ENCODE measurements around the gene FGFR4. TPM values are rescaled to one million over a fixed set of nuclear protein-coding genes. Genes with fewer than 3 reads are reported as not detected.
A peak's percentile ranks its signal among the peaks of the same experiment; 100 is the strongest.

The FGFR4 gene
- polyA plus RNA-seq, 4 donors, result 7.6 to 118 (median 39.7) TPM

DNA sequence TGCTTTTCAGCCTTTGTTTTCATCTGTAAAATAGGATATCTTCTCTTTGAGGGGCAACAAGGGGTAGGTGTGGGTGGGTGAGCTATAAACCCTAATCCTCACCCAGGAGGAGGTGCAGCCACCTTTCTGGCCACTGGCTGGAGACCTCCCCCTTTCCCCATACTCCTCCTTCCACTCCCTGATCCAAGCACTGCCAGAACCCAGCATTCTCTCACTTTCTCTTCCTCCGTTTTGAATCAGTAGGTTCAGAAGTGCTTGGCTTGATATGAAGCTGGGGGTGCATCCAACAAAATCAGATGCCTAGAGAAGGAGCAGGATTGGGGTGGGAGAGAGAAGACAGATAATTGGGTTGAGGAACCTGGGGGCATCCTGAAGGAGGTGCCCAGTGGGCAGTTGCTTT lies 40.1 kb downstream of the FGFR4 start:
- Histone ChIP-seq H3K4me1 (ENCODE audit: control insufficient read depth in 3 of 3, insufficient read depth in 2 of 3, low read depth in 1 of 3, low read length in 2 of 3) (peaks cover 0 to 1% (median 0%) of the 10 kb centered on the region in 3 donors), H3K27me3 (ENCODE audit: control insufficient read depth in 3 of 3, insufficient read depth in 3 of 3, low read length in 3 of 3) (no peaks in the 10 kb centered on the region), H3K9me3 (ENCODE audit: control insufficient read depth in 2 of 2, insufficient read depth in 1 of 2, low read depth in 1 of 2, low read length in 1 of 2) (no peaks in the 10 kb centered on the region), H3K27ac (ENCODE audit: low read depth in 1 of 3, low read length in 2 of 3) (no peak overlapping the region), H3K4me3 (ENCODE audit: low read depth in 1 of 3, low read length in 3 of 3) (no peak overlapping the region), H3K36me3 (ENCODE audit: control insufficient read depth in 3 of 3, insufficient read depth in 2 of 3, low read depth in 1 of 3, low read length in 3 of 3) (no peaks in the 10 kb centered on the region)
- DNase-seq, result no peak
- FAIRE-seq, result no peak
- WGBS, 3 donors, result 73 to 87% (median 74%) methylated on average over 1 of the region's 1 CpG

DNA sequence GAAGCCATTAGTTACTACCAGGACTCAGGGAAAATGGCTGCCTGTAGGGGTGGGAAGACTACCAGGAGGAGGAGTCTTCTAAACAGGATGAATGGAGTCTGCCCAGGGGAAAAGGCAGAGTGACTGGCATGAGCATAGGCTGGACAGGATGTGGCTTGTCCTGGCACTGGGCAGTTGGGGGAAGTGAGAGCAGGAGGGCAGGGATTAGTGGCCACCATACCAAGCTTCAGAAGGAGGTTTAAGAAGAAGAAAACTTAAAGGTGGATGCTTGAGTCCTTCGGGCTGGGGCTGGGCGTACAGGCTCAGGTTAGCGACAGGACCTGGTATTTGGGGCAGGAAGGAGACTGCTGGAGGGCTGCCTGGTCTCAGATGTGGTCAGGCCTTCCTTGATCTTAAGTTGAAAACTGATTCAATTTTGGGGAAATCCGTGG lies 41.9 kb downstream of the FGFR4 start:
- Histone ChIP-seq H3K4me1 (ENCODE audit: control insufficient read depth in 3 of 3, insufficient read depth in 2 of 3, low read depth in 1 of 3, low read length in 2 of 3) (peaks cover 0 to 7% (median 0%) of the 10 kb centered on the region in 3 donors), H3K4me3 (ENCODE audit: low read depth in 1 of 3, low read length in 3 of 3) (no peak overlapping the region), H3K9me3 (ENCODE audit: control insufficient read depth in 2 of 2, insufficient read depth in 1 of 2, low read depth in 1 of 2, low read length in 1 of 2) (no peaks in the 10 kb centered on the region), H3K36me3 (ENCODE audit: control insufficient read depth in 3 of 3, insufficient read depth in 2 of 3, low read depth in 1 of 3, low read length in 3 of 3) (no peaks in the 10 kb centered on the region), H3K27me3 (ENCODE audit: control insufficient read depth in 3 of 3, insufficient read depth in 3 of 3, low read length in 3 of 3) (no peaks in the 10 kb centered on the region), H3K27ac (ENCODE audit: low read depth in 1 of 3, low read length in 2 of 3) (no peak overlapping the region)
- DNase-seq (no peak), FAIRE-seq (no peak)
- WGBS, 3 donors, result 71 to 88% (median 82%) methylated on average over 4 of the region's 4 CpGs

DNA sequence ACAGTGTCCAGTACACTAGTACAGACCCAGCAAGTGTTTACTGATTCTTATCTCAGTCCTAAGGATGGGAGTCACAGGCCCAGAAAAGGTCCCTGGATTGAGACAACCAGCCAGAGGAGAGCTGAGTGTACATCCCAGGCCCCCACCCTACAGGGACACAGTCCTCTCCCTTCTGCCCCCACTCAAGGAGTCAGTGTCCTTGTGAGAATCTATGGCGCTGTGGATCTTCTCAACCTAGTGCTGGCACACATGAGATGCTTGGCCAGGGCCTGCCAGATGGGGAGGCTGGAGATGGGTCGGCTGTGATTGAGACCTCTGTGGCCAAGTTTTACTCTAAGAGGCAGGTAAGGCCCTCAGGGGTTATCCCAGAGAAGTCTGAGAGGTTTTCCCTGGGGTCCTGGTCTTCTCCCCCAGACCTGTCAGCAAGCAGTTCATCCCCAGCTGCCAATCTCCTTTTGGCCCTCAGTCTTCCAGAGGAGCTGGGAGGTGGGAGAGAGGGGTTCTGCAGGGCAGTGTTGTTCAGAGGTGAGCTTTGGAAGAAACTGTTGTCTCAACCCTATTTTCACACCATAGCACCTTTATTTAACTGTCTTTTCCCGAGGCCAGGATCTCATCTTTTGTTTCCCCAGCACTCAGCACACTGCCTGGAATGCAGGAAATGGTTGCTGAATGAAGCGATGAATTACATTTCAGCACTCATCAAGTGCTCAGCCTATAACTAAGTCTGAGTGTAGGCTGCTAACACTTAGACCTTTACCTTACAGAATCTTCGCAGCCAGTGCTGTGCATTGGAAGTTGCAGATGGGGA lies 43.7 kb downstream of the FGFR4 start:
- FAIRE-seq (no peak), DNase-seq (no peak)
- Histone ChIP-seq H3K4me1 (ENCODE audit: control insufficient read depth in 3 of 3, insufficient read depth in 2 of 3, low read depth in 1 of 3, low read length in 2 of 3) (peaks cover 5 to 17% (median 7%) of the 10 kb centered on the region in 3 donors), H3K4me3 (ENCODE audit: low read depth in 1 of 3, low read length in 3 of 3) (no peak overlapping the region), H3K9me3 (ENCODE audit: control insufficient read depth in 2 of 2, insufficient read depth in 1 of 2, low read depth in 1 of 2, low read length in 1 of 2) (no peaks in the 10 kb centered on the region), H3K27ac (ENCODE audit: low read depth in 1 of 3, low read length in 2 of 3) (no peak overlapping the region), H3K27me3 (ENCODE audit: control insufficient read depth in 3 of 3, insufficient read depth in 3 of 3, low read length in 3 of 3) (no peaks in the 10 kb centered on the region), H3K36me3 (ENCODE audit: control insufficient read depth in 3 of 3, insufficient read depth in 2 of 3, low read depth in 1 of 3, low read length in 3 of 3) (peaks cover 0 to 2% (median 0%) of the 10 kb centered on the region in 3 donors)
- 71 to 82% (median 79%) methylated on average over 5 of the region's 5 CpGs for WGBS, 3 donors

DNA sequence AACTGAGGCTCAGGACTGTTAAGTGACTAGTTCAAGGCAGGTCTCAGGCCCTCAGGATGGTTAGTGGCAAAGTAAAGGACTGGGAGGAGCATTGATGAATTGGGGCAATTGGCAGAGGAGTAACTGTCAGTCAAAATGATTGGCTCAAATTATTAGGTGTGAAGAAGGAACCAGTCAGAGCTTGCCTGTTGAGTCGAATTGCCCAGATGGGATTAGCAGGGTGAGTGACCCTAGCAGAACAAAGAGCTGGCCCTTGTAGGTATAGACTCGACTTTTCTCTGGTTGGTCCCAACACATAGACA lies 44.3 kb downstream of the FGFR4 start:
- Histone ChIP-seq H3K27ac (ENCODE audit: low read depth in 1 of 3, low read length in 2 of 3) (no peak overlapping the region), H3K27me3 (ENCODE audit: control insufficient read depth in 3 of 3, insufficient read depth in 3 of 3, low read length in 3 of 3) (no peaks in the 10 kb centered on the region), H3K4me3 (ENCODE audit: low read depth in 1 of 3, low read length in 3 of 3) (no peak overlapping the region), H3K9me3 (ENCODE audit: control insufficient read depth in 2 of 2, insufficient read depth in 1 of 2, low read depth in 1 of 2, low read length in 1 of 2) (no peaks in the 10 kb centered on the region), H3K36me3 (ENCODE audit: control insufficient read depth in 3 of 3, insufficient read depth in 2 of 3, low read depth in 1 of 3, low read length in 3 of 3) (peaks cover 0 to 3% (median 2%) of the 10 kb centered on the region in 3 donors), H3K4me1 (ENCODE audit: control insufficient read depth in 3 of 3, insufficient read depth in 2 of 3, low read depth in 1 of 3, low read length in 2 of 3) (peaks cover 5 to 20% (median 11%) of the 10 kb centered on the region in 3 donors)
- WGBS, 3 donors, result 50 to 73% (median 50%) methylated on average over 2 of the region's 2 CpGs
- DNase-seq (no peak), FAIRE-seq (no peak)

DNA sequence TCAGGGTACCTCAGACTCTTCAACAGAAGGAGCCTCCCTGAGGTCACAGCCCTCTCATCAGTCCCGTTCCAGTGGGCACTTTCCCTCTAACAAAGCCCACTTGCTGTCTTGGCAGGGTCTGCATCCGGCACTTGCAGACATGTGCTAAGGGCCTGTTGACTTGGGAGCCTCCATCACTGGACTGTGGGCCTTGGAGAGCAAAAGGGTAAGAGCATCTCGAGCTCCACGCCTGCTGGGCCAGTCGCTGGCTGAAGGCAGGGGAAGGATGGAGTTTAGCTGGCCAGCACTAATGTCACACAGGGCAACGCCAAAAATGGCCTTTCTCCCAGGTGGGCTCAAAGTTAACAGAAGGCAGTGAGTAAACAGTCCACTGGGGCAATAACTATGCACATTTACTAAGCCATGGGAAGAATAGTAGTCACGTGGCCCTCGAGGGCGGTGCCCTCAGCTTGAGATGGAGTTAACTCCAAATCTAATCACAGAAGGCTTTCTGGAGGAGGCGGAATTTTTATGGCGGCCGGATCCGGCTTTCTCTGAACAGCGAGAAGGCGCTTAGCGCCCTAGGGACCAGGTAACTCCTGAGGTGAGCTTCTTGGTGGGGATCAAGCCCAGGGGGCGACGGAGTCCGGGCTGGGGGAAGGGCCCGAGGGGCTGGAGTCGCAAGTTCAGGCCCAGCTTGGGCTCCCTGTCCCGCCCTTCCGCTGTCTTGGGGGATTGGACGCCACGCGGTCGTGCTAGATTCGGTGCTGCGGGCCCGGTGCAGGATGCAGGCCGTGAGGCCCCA lies 44.8 kb downstream of the FGFR4 start:
- DNase-seq, result peak; percentile 33 to 41

DNA sequence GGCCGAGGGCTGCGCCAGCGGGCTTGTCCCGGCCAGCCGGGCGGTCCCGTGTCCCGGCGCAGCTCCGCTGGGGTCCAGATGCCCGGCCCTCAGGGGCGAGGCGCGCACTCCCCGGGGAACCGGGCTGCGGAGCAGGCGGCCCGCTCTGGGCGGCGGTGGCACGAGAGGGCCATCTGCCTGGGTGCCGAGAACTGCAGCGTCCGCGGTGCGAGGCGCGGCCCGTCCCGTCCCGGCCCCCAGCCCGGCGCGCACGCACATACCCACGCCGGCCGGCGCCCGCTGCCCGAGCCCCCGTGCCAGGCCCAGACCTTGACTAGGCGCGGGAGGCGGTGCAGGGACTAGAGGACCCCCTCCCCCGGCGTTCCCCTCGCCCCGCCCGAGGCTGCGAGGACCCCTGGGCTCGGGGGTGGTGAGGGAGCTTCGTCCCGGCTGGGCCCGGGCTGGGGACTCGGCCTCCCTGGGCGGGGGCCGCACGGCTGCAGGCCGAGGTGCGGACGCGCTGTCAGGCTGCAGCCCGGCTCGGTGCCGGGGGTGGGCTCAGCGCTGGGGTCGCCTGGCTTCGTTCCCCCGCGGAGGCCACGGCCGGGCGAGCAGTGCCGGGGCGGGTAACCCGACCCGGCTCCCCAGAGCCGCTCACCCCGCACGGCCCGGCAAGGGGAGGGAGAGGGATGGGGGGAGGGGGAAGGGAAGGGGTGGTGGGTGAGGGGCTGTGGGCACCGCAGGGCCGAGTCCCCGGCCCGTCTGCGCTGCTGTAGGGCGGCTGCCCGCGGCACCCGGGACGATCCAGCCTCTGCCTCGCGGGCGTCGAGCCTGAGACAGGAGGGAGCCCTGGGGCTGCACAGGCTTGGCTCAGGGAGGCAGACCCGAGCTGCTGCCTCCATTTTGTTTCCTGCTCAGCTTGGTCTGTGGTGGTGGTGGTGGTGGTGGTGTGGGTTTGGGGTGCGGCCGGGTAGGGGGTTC lies 45.7 kb downstream of the FGFR4 start:
- peaks cover 5 to 28% (median 17%) of the 10 kb centered on the region in 3 donors for H3K4me1 ChIP-seq (ENCODE audit: control insufficient read depth in 3 of 3, insufficient read depth in 2 of 3, low read depth in 1 of 3, low read length in 2 of 3)
- DNase-seq (peak; percentile 29 to 71), FAIRE-seq (no peak)
- no peaks in the 10 kb centered on the region for H3K9me3 ChIP-seq (ENCODE audit: control insufficient read depth in 2 of 2, insufficient read depth in 1 of 2, low read depth in 1 of 2, low read length in 1 of 2)
- WGBS, 3 donors, result 40 to 77% (median 77%) methylated on average over 35 to 100 of the region's 100 CpGs
- no peaks in the 10 kb centered on the region for H3K27me3 ChIP-seq (ENCODE audit: control insufficient read depth in 3 of 3, insufficient read depth in 3 of 3, low read length in 3 of 3)
- H3K27ac ChIP-seq (ENCODE audit: low read depth in 1 of 3, low read length in 2 of 3), result peak overlapping the region; percentile 68 to 96 (median 86)
- peaks cover 0 to 8% (median 2%) of the 10 kb centered on the region in 3 donors for H3K36me3 ChIP-seq (ENCODE audit: control insufficient read depth in 3 of 3, insufficient read depth in 2 of 3, low read depth in 1 of 3, low read length in 3 of 3)
- peak overlapping the region; percentile 46 to 77 (median 72) for H3K4me3 ChIP-seq (ENCODE audit: low read depth in 1 of 3, low read length in 3 of 3)

More for the DNA sequence above, 44.8 kb downstream of the FGFR4 start:
- Histone ChIP-seq H3K36me3 (ENCODE audit: control insufficient read depth in 3 of 3, insufficient read depth in 2 of 3, low read depth in 1 of 3, low read length in 3 of 3) (peaks cover 0 to 5% (median 2%) of the 10 kb centered on the region in 3 donors), H3K4me3 (ENCODE audit: low read depth in 1 of 3, low read length in 3 of 3) (no peak overlapping the region), H3K27ac (ENCODE audit: low read depth in 1 of 3, low read length in 2 of 3) (no peak overlapping the region), H3K27me3 (ENCODE audit: control insufficient read depth in 3 of 3, insufficient read depth in 3 of 3, low read length in 3 of 3) (no peaks in the 10 kb centered on the region), H3K9me3 (ENCODE audit: control insufficient read depth in 2 of 2, insufficient read depth in 1 of 2, low read depth in 1 of 2, low read length in 1 of 2) (no peaks in the 10 kb centered on the region), H3K4me1 (ENCODE audit: control insufficient read depth in 3 of 3, insufficient read depth in 2 of 3, low read depth in 1 of 3, low read length in 2 of 3) (peaks cover 5 to 25% (median 14%) of the 10 kb centered on the region in 3 donors)
- WGBS, 3 donors, result 86 to 89% (median 88%) methylated on average over 31 of the region's 31 CpGs
- no peak for FAIRE-seq

DNA sequence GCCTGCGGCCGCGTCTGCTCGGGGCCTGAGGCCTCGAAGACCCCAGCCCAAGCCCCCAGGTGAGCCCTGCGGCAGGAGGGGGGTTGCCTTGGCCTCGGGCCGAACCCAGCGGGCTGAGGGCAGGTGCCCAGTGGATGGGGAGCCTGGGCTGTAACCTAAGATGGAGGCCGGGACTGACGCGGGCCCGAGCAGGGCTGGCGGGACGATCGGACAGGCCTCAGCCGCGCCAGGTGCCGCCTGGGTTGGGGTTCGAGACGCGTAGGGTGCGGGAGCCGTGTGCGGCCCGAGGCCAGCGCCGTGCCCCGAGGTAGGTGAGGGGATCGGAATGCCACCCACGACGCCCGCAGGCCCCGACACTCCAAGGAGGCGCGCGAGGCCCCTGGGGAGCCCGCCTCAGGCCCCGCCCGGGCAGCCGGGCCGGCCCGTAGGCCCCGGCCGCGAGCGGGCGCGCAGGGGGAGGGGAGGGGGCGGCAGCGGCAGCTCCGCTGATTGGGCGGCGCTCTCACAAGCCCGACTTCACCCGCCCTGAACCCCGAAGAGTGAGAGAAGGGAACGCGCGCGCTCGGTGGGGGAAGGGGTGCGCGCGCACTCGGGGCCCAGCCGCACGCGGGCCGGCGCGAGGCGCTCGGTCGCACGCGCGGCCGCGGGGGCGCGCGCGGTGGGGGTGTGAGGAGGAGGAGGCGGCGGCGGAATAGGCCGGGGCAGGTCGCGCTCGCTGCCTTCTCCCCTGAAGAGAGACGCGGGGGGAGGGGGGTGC lies 46.6 kb downstream of the FGFR4 start, which contains the start of gene NSD1:
Gene NSD1 (plus strand): TSS at position 678 of the 757 bp plus-strand sequence. CDS start 1,331 bp downstream, outside the sequence.
- 1 to 4% (median 2%) methylated on average over 33 to 93 of the region's 93 CpGs for WGBS, 3 donors
- peak within 1 kb of the TSS; percentile 68 to 96 (median 86) for H3K27ac ChIP-seq (ENCODE audit: low read depth in 1 of 3, low read length in 2 of 3)
- no peak for FAIRE-seq
- no peaks in the 10 kb centered on the region for H3K9me3 ChIP-seq (ENCODE audit: control insufficient read depth in 2 of 2, insufficient read depth in 1 of 2, low read depth in 1 of 2, low read length in 1 of 2)
- peak within 1 kb of the TSS; percentile 65 to 77 (median 72) for H3K4me3 ChIP-seq (ENCODE audit: low read depth in 1 of 3, low read length in 3 of 3)
- H3K36me3 ChIP-seq (ENCODE audit: control insufficient read depth in 3 of 3, insufficient read depth in 2 of 3, low read depth in 1 of 3, low read length in 3 of 3), result peaks cover 0 to 15% (median 2%) of the 10 kb centered on the region in 3 donors
- H3K27me3 ChIP-seq (ENCODE audit: control insufficient read depth in 3 of 3, insufficient read depth in 3 of 3, low read length in 3 of 3), result no peaks in the 10 kb centered on the region
- peak; percentile 93 to 98 for DNase-seq
- peaks cover 5 to 28% (median 17%) of the 10 kb centered on the region in 3 donors for H3K4me1 ChIP-seq (ENCODE audit: control insufficient read depth in 3 of 3, insufficient read depth in 2 of 3, low read depth in 1 of 3, low read length in 2 of 3)
